OCI-LY3 (cell line): ENCODE data around the gene GCAT.

Experiments
- H2AFZ ChIP-seq: fragments of 200-600, 300-600 bp; shearing (Covaris generic); 2 replicates; pipeline ENCODE4 v1.6.0; 2014; ENCODE audit warnings: antibody characterized with exemption, low read depth, low read length
- H3K27ac ChIP-seq: fragments of 200-600, 300-600 bp; sonication (generic); 2 replicates; pipeline ENCODE4 v1.5.1; 2014; ENCODE audit warnings: mild to moderate bottlenecking, low read length, moderate library complexity, mixed read lengths
- H3K27me3 ChIP-seq: fragments of 200-600, 300-600 bp; sonication (generic); 2 replicates; pipeline ENCODE4 v1.6.1; 2014; ENCODE audit warnings: low read depth, low read length, mixed read lengths
- H3K36me3 ChIP-seq: fragments of 200-600, 300-600 bp; sonication (generic); replicated peaks from 2 replicates; pipeline ENCODE3; 2014; ENCODE audit warnings: low read depth, low read length, mixed read lengths
- H3K4me1 ChIP-seq: fragments of 300-600, 200-600 bp; sonication (generic); 2 replicates; pipeline ENCODE4 v1.6.1; 2014; ENCODE audit warnings: low read length, mixed read lengths
- H3K4me2 ChIP-seq: fragments of 200-600, 300-600 bp; sonication (generic); 2 replicates; pipeline ENCODE4 v1.6.1; 2014; ENCODE audit warnings: low read length, mixed read lengths
- H3K4me3 ChIP-seq: fragments of 300-600, 200-600 bp; sonication (generic); 2 replicates; pipeline ENCODE4 v1.5.1; 2014; ENCODE audit warnings: antibody characterized with exemption, mild to moderate bottlenecking, low read length, moderate library complexity
- H3K79me2 ChIP-seq: fragments of 300-600, 200-600 bp; shearing (Covaris generic); 2 replicates; pipeline ENCODE4 v1.6.1; 2014; ENCODE audit warnings: mild to moderate bottlenecking, low read length, mixed read lengths
- H3K9ac ChIP-seq: fragments of 300-600, 200-600 bp; shearing (Covaris generic); 2 replicates; pipeline ENCODE4 v1.6.0; 2014; ENCODE audit warnings: mild to moderate bottlenecking, low read length, moderate library complexity
- H3K9me3 ChIP-seq: fragments of 200-600, 300-600 bp; shearing (Covaris generic); 2 replicates; pipeline ENCODE4 v1.6.1; 2014; ENCODE audit warnings: low read length, mixed read lengths; ENCODE audit not compliant: insufficient read depth
- H4K20me1 ChIP-seq: fragments of 200-600, 300-600 bp; sonication (generic); 2 replicates; pipeline ENCODE4 v1.6.1; 2016; ENCODE audit warnings: low read length, mixed read lengths; ENCODE audit not compliant: insufficient read depth
- CTCF ChIP-seq: fragments of 200-600, 300-600 bp; sonication (generic); IDR thresholded peaks from 2 replicates; pipeline ENCODE4 v1.5.1; 2014; ENCODE audit warnings: antibody characterized with exemption, low read length, low read depth
- EZH2phosphoT487 ChIP-seq: fragments of 200-600 bp; shearing (Covaris generic); IDR thresholded peaks from 2 replicates; pipeline ENCODE4 v1.6.1; 2018; ENCODE audit warnings: antibody characterized with exemption, mixed run types, low read depth

Gene GCAT

GRCh38 chr22:37806409-37807333 lies 1.1 kb upstream of the GCAT start:
- H3K36me3 ChIP-seq = no peaks in the 10 kb centered on the region
- H3K9ac ChIP-seq = peak overlapping the region; percentile 39

GRCh38 chr22:37808294-37808657 lies 542 bp downstream of the GCAT start:
- Histone ChIP-seq H3K4me2 (peak overlapping the region; percentile 87), H2AFZ (peak overlapping the region; percentile 74), H3K4me3 (peak overlapping the region; percentile 83), H3K36me3 (no peaks in the 10 kb centered on the region), H3K4me1 (peaks cover 9% of the 10 kb centered on the region; the same call in 1 of the 2 replicates), H3K27ac (no peak overlapping the region), H3K27me3 (peaks cover 18% of the 10 kb centered on the region), H3K79me2 (no peaks in the 10 kb centered on the region), H3K9ac (peak overlapping the region; percentile 64), H4K20me1 (no peaks in the 10 kb centered on the region), H3K9me3 (no peaks in the 10 kb centered on the region)
- TF ChIP-seq EZH2phosphoT487 (no peak), CTCF (no peak)

More at GRCh38 chr22:37806409-37807333, 1.1 kb upstream of the GCAT start:
- Histone ChIP-seq H3K79me2 (no peaks in the 10 kb centered on the region), H3K9me3 (no peaks in the 10 kb centered on the region), H3K27ac (no peak overlapping the region), H3K27me3 (peaks cover 18% of the 10 kb centered on the region), H4K20me1 (no peaks in the 10 kb centered on the region), H3K4me2 (peak overlapping the region; percentile 87), H3K4me3 (peak overlapping the region; percentile 83), H2AFZ (0 out of 2 replicates have a peak overlapping the region, but pooled peaks have one; percentile 6), H3K4me1 (peaks cover 9% of the 10 kb centered on the region; the same call in 1 of the 2 replicates)
- TF ChIP-seq EZH2phosphoT487 (peak; percentile 68), CTCF (no peak)

- Histone ChIP-seq H3K36me3 (no peaks in the 10 kb centered on the region), H3K79me2 (no peaks in the 10 kb centered on the region), H4K20me1 (no peaks in the 10 kb centered on the region), H3K4me1 (peaks cover 9% of the 10 kb centered on the region; the same call in 1 of the 2 replicates), H3K27me3 (peaks cover 18% of the 10 kb centered on the region), H3K4me3 (no peak overlapping the region), H3K27ac (no peak overlapping the region), H3K4me2 (no peak overlapping the region), H2AFZ (no peak overlapping the region), H3K9ac (no peak overlapping the region), H3K9me3 (no peaks in the 10 kb centered on the region)
- TF ChIP-seq EZH2phosphoT487 (no peak), CTCF (no peak)
Measured at GRCh38 chr22:37809672-37810333, 2.1 kb downstream of the GCAT start.

GRCh38 chr22:37811867-37812266 lies 4.1 kb downstream of the GCAT start:
- Histone ChIP-seq H3K4me3 (no peak overlapping the region), H3K9me3 (no peaks in the 10 kb centered on the region), H3K36me3 (no peaks in the 10 kb centered on the region), H3K79me2 (no peaks in the 10 kb centered on the region), H4K20me1 (no peaks in the 10 kb centered on the region), H3K4me1 (peaks cover 6% of the 10 kb centered on the region; the same call in 1 of the 2 replicates), H2AFZ (no peak overlapping the region), H3K4me2 (no peak overlapping the region), H3K9ac (no peak overlapping the region), H3K27me3 (peaks cover 1% of the 10 kb centered on the region), H3K27ac (no peak overlapping the region)
- TF ChIP-seq CTCF = no peak
- no peak for TF ChIP-seq EZH2phosphoT487
